Esophagus muscularis mucosa (tissue), 4 donors: ENCODE measurements around the gene CUBN.

ENCODE experiments used
- CTCF ChIP-seq, 3 experiments: fragments of 200-600 bp in 2 of 3; fragments of 450-650 bp in 1 of 3; sonication (generic) in 2 of 3; IDR thresholded peaks; one replicate each; pipeline ENCODE4 v1.5.1; 2017 to 2019; ENCODE audit warnings: antibody characterized with exemption in 3 of 3, mild to moderate bottlenecking in 2 of 3, moderate library complexity in 1 of 3
- EP300 ChIP-seq: sonication (generic); formaldehyde crosslinking; IDR thresholded peaks from one replicate; pipeline ENCODE4 v1.6.1; 2017; ENCODE audit warnings: antibody characterized with exemption
- POLR2A ChIP-seq: fragments of 450-650 bp; IDR thresholded peaks from one replicate; pipeline ENCODE4 v1.6.1; 2017; ENCODE audit warnings: antibody characterized with exemption, moderate library complexity, mild to moderate bottlenecking, low read depth
- POLR2AphosphoS5 ChIP-seq, 2 donors: sonication (generic); formaldehyde crosslinking; IDR thresholded peaks; one replicate each; pipeline ENCODE4 v1.6.1; 2017; ENCODE audit warnings: antibody characterized with exemption in 2 of 2

- TF ChIP-seq CTCF (IDR thresholded peaks at IDR 0.05) (no peak), EP300 (no peak), POLR2AphosphoS5 (IDR thresholded peaks at IDR 0.05) (no peak), POLR2A (no peak)
These were observed 275.0 kb downstream of the CUBN start for GRCh38 chr10:16854623-16855022.
